H1 (cell line): ENCODE data around the gene BARX1. TPM values are rescaled to one million over a fixed set of nuclear protein-coding genes. Genes with fewer than 3 reads are reported as not detected.

Experiments
- BCL11A ChIP-seq, 2 experiments: IDR thresholded peaks; one replicate each; pipeline ENCODE4 v1.6.1; 2011; ENCODE audit warnings: low read depth in 2 of 2, low read length in 2 of 2, mild to moderate bottlenecking in 2 of 2
- BRCA1 ChIP-seq: IDR thresholded peaks from 2 replicates; pipeline ENCODE4 v1.6.1; 2012; ENCODE audit warnings: low read depth, low read length, improper control_type of control experiment
- CBX8 ChIP-seq: fragments of 300-800, 300-1000 bp; sonication (generic); IDR thresholded peaks from 2 replicates; pipeline ENCODE4 v1.7.1; 2016; ENCODE audit warnings: low read depth, low read length, borderline replicate concordance
- EP300 ChIP-seq, 2 experiments: IDR thresholded peaks; 1 replicate in 1 of 2; 2 replicates in 1 of 2; pipeline ENCODE4 v1.6.1; 2011 to 2012; ENCODE audit warnings: low read depth in 2 of 2, low read length in 2 of 2, mild to moderate bottlenecking in 2 of 2, borderline replicate concordance in 1 of 2, inconsistent platforms in 1 of 2, moderate library complexity in 1 of 2
- MAX ChIP-seq: IDR thresholded peaks from 2 replicates; pipeline ENCODE4 v1.6.1; 2012; ENCODE audit warnings: inconsistent platforms
- POLR2A ChIP-seq, 2 experiments: IDR thresholded peaks; 1 replicate in 1 of 2; 2 replicates in 1 of 2; pipeline ENCODE4 v1.6.1; 2011; ENCODE audit warnings: low read depth in 2 of 2, low read length in 2 of 2, mild to moderate bottlenecking in 2 of 2; ENCODE audit errors: control extremely low read depth in 1 of 2
- RXRA ChIP-seq: IDR thresholded peaks from 2 replicates; pipeline ENCODE4 v1.6.1; 2011; ENCODE audit warnings: low read depth, mild to moderate bottlenecking, low read length, moderate library complexity; ENCODE audit not compliant: insufficient read depth
- polyA plus RNA-seq, 7 experiments: library from polyadenylated mRNA; depleted of rRNA in 3 of 7; stranded (reverse) in 5 of 7; unstranded in 2 of 7; fragments of >200 nt in 5 of 7; fragments of 200-250 nt in 2 of 7; gene quantifications; 1 replicate in 5 of 7; 2 replicates in 1 of 7; 4 replicates in 1 of 7; pipeline versions ENCODE4 v1.2.1 to v1.2.3, GENCODE V29; 2011 to 2013; ENCODE audit warnings: missing spikeins in 2 of 7, mixed read lengths in 2 of 7
- total RNA-seq: library from RNA; stranded (reverse); fragmentation: NEBNext Ultra II Directional; extraction: Animal tissue kit (Norgen Biotek cat#: 25700); gene quantifications from 2 replicates; pipeline ENCODE4 v1.2.1, GENCODE V29; 2021

The BARX1 gene
- total and polyA plus RNA-seq, 2 of the 8 experiments (the other 6 are each of a cell fraction or from before 2014, with no cell fraction given) = 0.79 to 2.6 TPM

DNA sequence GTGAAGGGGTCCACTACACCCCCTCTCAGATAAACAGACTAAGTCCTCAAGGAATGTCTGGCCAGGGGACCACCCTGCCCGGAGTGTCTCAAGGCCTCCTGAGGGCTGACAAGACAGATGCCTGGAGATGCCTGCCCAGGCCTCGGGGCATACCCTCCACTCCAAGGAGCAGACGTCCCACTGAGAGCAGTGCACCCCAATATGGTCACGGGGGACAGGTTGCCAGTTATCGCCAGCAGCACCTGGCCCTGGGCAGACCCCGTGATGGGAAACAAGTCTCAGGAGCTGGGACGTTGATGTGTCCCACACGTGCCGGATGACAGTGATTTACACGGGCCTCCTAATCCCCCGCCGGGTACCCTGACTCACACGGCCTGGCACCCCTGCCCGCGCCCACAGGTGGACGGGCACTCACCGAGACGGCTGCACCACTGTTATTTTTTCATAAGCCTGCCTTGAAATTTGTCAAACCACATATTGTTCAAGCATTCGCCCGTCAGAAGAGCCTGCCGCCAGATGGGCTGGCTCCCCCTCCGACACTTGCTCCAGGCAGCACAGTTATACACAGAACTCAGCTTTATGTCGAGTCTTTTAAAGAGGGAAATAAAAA lies 43.9 kb downstream of the BARX1 start (continued):
- TF ChIP-seq BRCA1 (no peak), RXRA (no peak), BCL11A (IDR thresholded peaks at IDR 0.05; ENCODE audit: low read depth in 2 of 2, low read length in 2 of 2) (no peak), POLR2A (IDR thresholded peaks at IDR 0.05; ENCODE audit: control extremely low read depth in 1 of 2, low read depth in 2 of 2, low read length in 2 of 2) (no peak), EP300 (IDR thresholded peaks at IDR 0.05; ENCODE audit: borderline replicate concordance in 1 of 2, low read depth in 2 of 2, low read length in 2 of 2) (no peak), CBX8 (no peak), MAX (no peak)
